ENCODE data around the gene FRMPD1. TPM values are rescaled to one million over a fixed set of nuclear protein-coding genes. Genes with fewer than 3 reads are reported as not detected.

The FRMPD1 gene
- total and polyA plus RNA-seq, 10 of the 15 experiments (the other 5 are each of a cell fraction or from before 2014, with no cell fraction given) = 0.01 to 0.08 (median 0.05) TPM; not detected in 6

DNA sequence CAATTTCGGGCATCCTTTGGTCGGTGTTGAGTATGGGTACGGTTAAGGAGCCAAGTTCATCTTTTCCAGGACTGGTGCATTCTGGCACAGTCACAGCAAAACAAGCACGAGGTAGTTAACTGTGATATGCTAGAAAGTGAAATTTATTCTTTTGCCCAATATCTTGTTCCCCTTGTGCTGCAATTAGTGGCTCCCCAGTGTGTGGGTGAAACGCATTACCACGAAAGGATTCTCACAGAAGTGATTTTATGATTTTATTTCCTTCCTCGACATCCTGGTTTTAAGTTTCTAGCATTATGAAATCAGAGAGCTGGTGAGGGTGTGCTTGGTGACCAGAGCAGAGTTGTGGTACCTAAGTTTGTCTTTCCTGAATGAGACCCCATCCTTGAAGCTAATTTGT lies 1.5 kb downstream of the FRMPD1 start:
- in situ Hi-C loops (cut with MboI) (no loop called here), intact Hi-C loops (cut with micrococcal nuclease; ENCODE audit: unreplicated experiment) (no loop called here)
- Histone ChIP-seq H2AFZ (ENCODE audit: control insufficient read depth, low read depth, low read length) (no peak overlapping the region), H3K36me3 (ENCODE audit: control insufficient read depth in 2 of 2, insufficient read depth in 2 of 2, low read length in 1 of 2) (no peaks in the 10 kb centered on the region), H3K79me2 (ENCODE audit: control insufficient read depth, insufficient read depth, low read length) (no peaks in the 10 kb centered on the region), H3K9ac (ENCODE audit: control insufficient read depth, insufficient read depth, low read length) (no peak overlapping the region), H3K9me3 (replicated peaks; ENCODE audit: control insufficient read depth, insufficient read depth, low read length) (no peaks in the 10 kb centered on the region), H4K20me1 (ENCODE audit: control insufficient read depth, insufficient read depth) (no peaks in the 10 kb centered on the region), H3K4me2 (ENCODE audit: control insufficient read depth, insufficient read depth) (no peak overlapping the region), H3K27me3 (replicated peaks in 1 of 2; ENCODE audit: control insufficient read depth in 2 of 2, insufficient read depth in 2 of 2, low read length in 1 of 2) (peaks cover 20 to 26% of the 10 kb centered on the region in 2 experiments), H3K4me3 (no peak overlapping the region), H3K27ac (ENCODE audit: control insufficient read depth, insufficient read depth) (no peak overlapping the region), H3K4me1 (ENCODE audit: control insufficient read depth, insufficient read depth, low read length) (no peaks in the 10 kb centered on the region)
- ChIA-PET SMC1A (ENCODE audit: uncharacterized antibody, unreplicated experiment) (interaction anchor here (0.8 to 1.2 kb wide), 2 partner anchors 10 to 13 kb away, joined by 3 read pairs; no protein-coding TSS in a partner anchor), POLR2A (no interaction called here), CTCF (no interaction called here), RAD21 (ENCODE audit: unreplicated experiment) (no interaction called here)
- DNase-seq (ENCODE audit: low read depth, low spot score) (no peak), ATAC-seq (no peak), FAIRE-seq (no peak)
- 45% methylated on average over 7 of the region's 7 CpGs for WGBS (ENCODE audit: insufficient coverage, insufficient replicate concordance, low lambda C conversion rate, missing lambda C conversion rate)
- no TSS peak for BruUV-seq (replicated peaks)
- TF ChIP-seq HDGF (IDR thresholded peaks at IDR 0.05) (no peak), CBFB (IDR thresholded peaks at IDR 0.05; ENCODE audit: low read depth) (no peak), USF1 (IDR thresholded peaks at IDR 0.05; ENCODE audit: borderline replicate concordance, extremely low read length, insufficient read depth, low read depth, low read length) (no peak), EZH2 (IDR thresholded peaks at IDR 0.05; ENCODE audit: borderline replicate concordance, control insufficient read depth, low read depth, low read length) (no peak), ZBED1 (IDR thresholded peaks at IDR 0.05; ENCODE audit: borderline replicate concordance) (no peak), SMAD1 (IDR thresholded peaks at IDR 0.05; ENCODE audit: low read depth, partially characterized antibody) (no peak), IKZF1 (conservative IDR thresholded peaks at IDR 0.05) (no peak), SMC3 (IDR thresholded peaks at IDR 0.05; ENCODE audit: borderline replicate concordance, low read length) (no peak), CHD2 (IDR thresholded peaks at IDR 0.05; ENCODE audit: borderline replicate concordance, low read depth, low read length) (no peak), TARDBP (IDR thresholded peaks at IDR 0.05; ENCODE audit: borderline replicate concordance) (no peak), ATF7 (IDR thresholded peaks at IDR 0.05; ENCODE audit: low read depth) (no peak)
- TF ChIP-seq, protein P1, sequence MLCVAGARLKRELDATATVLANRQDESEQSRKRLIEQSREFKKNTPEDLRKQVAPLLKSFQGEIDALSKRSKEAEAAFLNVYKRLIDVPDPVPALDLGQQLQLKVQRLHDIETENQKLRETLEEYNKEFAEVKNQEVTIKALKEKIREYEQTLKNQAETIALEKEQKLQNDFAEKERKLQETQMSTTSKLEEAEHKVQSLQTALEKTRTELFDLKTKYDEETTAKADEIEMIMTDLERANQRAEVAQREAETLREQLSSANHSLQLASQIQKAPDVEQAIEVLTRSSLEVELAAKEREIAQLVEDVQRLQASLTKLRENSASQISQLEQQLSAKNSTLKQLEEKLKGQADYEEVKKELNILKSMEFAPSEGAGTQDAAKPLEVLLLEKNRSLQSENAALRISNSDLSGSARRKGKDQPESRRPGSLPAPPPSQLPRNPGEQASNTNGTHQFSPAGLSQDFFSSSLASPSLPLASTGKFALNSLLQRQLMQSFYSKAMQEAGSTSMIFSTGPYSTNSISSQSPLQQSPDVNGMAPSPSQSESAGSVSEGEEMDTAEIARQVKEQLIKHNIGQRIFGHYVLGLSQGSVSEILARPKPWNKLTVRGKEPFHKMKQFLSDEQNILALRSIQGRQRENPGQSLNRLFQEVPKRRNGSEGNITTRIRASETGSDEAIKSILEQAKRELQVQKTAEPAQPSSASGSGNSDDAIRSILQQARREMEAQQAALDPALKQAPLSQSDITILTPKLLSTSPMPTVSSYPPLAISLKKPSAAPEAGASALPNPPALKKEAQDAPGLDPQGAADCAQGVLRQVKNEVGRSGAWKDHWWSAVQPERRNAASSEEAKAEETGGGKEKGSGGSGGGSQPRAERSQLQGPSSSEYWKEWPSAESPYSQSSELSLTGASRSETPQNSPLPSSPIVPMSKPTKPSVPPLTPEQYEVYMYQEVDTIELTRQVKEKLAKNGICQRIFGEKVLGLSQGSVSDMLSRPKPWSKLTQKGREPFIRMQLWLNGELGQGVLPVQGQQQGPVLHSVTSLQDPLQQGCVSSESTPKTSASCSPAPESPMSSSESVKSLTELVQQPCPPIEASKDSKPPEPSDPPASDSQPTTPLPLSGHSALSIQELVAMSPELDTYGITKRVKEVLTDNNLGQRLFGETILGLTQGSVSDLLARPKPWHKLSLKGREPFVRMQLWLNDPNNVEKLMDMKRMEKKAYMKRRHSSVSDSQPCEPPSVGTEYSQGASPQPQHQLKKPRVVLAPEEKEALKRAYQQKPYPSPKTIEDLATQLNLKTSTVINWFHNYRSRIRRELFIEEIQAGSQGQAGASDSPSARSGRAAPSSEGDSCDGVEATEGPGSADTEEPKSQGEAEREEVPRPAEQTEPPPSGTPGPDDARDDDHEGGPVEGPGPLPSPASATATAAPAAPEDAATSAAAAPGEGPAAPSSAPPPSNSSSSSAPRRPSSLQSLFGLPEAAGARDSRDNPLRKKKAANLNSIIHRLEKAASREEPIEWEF (IDR thresholded peaks at IDR 0.05; ENCODE audit: insufficient replicate concordance, low read depth, low read length) = no peak
- TF ChIP-seq, protein P2, sequence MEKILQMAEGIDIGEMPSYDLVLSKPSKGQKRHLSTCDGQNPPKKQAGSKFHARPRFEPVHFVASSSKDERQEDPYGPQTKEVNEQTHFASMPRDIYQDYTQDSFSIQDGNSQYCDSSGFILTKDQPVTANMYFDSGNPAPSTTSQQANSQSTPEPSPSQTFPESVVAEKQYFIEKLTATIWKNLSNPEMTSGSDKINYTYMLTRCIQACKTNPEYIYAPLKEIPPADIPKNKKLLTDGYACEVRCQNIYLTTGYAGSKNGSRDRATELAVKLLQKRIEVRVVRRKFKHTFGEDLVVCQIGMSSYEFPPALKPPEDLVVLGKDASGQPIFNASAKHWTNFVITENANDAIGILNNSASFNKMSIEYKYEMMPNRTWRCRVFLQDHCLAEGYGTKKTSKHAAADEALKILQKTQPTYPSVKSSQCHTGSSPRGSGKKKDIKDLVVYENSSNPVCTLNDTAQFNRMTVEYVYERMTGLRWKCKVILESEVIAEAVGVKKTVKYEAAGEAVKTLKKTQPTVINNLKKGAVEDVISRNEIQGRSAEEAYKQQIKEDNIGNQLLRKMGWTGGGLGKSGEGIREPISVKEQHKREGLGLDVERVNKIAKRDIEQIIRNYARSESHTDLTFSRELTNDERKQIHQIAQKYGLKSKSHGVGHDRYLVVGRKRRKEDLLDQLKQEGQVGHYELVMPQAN (conservative IDR thresholded peaks at IDR 0.05) = no peak

Data from GM12878 (cell line).